Suprapubic skin (tissue), 4 donors: Measurements from ENCODE around the gene COL19A1. TPM values are rescaled to one million over a fixed set of nuclear protein-coding genes. Genes with fewer than 3 reads are reported as not detected.

ENCODE experiments used
- DNase-seq, 2 donors: peaks; one replicate each; pipeline ENCODE4 v3.0.0-alpha.2; 2019; ENCODE audit warnings: low spot score in 2 of 2
- H3K27ac ChIP-seq: fragments of 200-600 bp; sonication (generic); one replicate; pipeline ENCODE4 v1.5.1; 2019
- H3K27me3 ChIP-seq: fragments of 200-600 bp; sonication (generic); one replicate; pipeline ENCODE4 v1.5.1; 2019
- H3K36me3 ChIP-seq: fragments of 200-600 bp; sonication (generic); one replicate; pipeline ENCODE4 v1.5.1; 2019
- H3K4me1 ChIP-seq: fragments of 200-600 bp; sonication (generic); one replicate; pipeline ENCODE4 v1.5.1; 2019
- H3K4me3 ChIP-seq: fragments of 200-600 bp; sonication (generic); one replicate; pipeline ENCODE4 v1.5.1; 2019; ENCODE audit warnings: mild to moderate bottlenecking
- H3K9me3 ChIP-seq: fragments of 200-600 bp; sonication (generic); one replicate; pipeline ENCODE4 v1.5.1; 2019
- CTCF ChIP-seq, 2 donors: fragments of 200-600 bp in 1 of 2; fragments of 450-650 bp in 1 of 2; sonication (generic) in 1 of 2; IDR thresholded peaks; one replicate each; pipeline ENCODE4 v1.5.1; 2016 to 2019; ENCODE audit warnings: antibody characterized with exemption in 2 of 2, mild to moderate bottlenecking in 1 of 2, moderate library complexity in 1 of 2
- EP300 ChIP-seq: sonication (generic); formaldehyde crosslinking; IDR thresholded peaks from one replicate; pipeline ENCODE4 v1.6.1; 2017; ENCODE audit warnings: antibody characterized with exemption
- POLR2A ChIP-seq, 2 donors: fragments of 450-650 bp; IDR thresholded peaks; one replicate each; pipeline ENCODE4 v1.6.1; 2017; ENCODE audit warnings: antibody characterized with exemption in 2 of 2, mild to moderate bottlenecking in 2 of 2, moderate library complexity in 2 of 2
- POLR2AphosphoS5 ChIP-seq, 3 donors: sonication (generic); formaldehyde crosslinking; IDR thresholded peaks; one replicate each; pipeline ENCODE4 v1.6.1; 2017; ENCODE audit warnings: antibody characterized with exemption in 3 of 3
- WGBS: methylation state at CpG from one replicate; pipeline ENCODE4 v1.1.5; 2018; 5-methylcytosine and 5-hydroxymethylcytosine counted together
- total RNA-seq, 4 donors: library from RNA; depleted of rRNA; stranded (reverse); fragments of >200 nt; gene quantifications; one replicate each; pipeline ENCODE4 v1.1.0, GENCODE V29; 2016

Gene COL19A1
- total RNA-seq, 4 donors from 2014 or later: 0.10 TPM; not detected in 3

GRCh38 chr6:69873291-69873690 lies 6.9 kb downstream of the COL19A1 start:
- Histone ChIP-seq H3K36me3 (no peaks in the 10 kb centered on the region), H3K4me1 (no peaks in the 10 kb centered on the region), H3K27me3 (peaks cover 1% of the 10 kb centered on the region), H3K4me3 (no peak overlapping the region), H3K9me3 (no peaks in the 10 kb centered on the region), H3K27ac (no peak overlapping the region)
- 86% methylated on average over 2 of the region's 2 CpGs for WGBS
- no peak for TF ChIP-seq EP300
- no peak for TF ChIP-seq POLR2AphosphoS5 (IDR thresholded peaks at IDR 0.05)
- TF ChIP-seq CTCF (IDR thresholded peaks at IDR 0.05): no peak
- TF ChIP-seq POLR2A (IDR thresholded peaks at IDR 0.05): no peak
- DNase-seq: no peak

- Histone ChIP-seq H3K27me3 (no peaks in the 10 kb centered on the region), H3K36me3 (no peaks in the 10 kb centered on the region), H3K27ac (no peak overlapping the region), H3K4me1 (no peaks in the 10 kb centered on the region), H3K9me3 (no peaks in the 10 kb centered on the region), H3K4me3 (no peak overlapping the region)
- WGBS: 84% methylated on average over 3 of the region's 3 CpGs
- TF ChIP-seq POLR2A (IDR thresholded peaks at IDR 0.05): no peak
- no peak for TF ChIP-seq CTCF (IDR thresholded peaks at IDR 0.05)
- no peak for TF ChIP-seq EP300
- no peak for TF ChIP-seq POLR2AphosphoS5 (IDR thresholded peaks at IDR 0.05)
- no peak for DNase-seq
These were observed 9.4 kb downstream of the COL19A1 start for GRCh38 chr6:69875715-69876114.

GRCh38 chr6:69878795-69879194 lies 12.4 kb downstream of the COL19A1 start:
- 88% methylated on average over 1 of the region's 1 CpG for WGBS
- Histone ChIP-seq H3K4me1 (no peaks in the 10 kb centered on the region), H3K27me3 (no peaks in the 10 kb centered on the region), H3K9me3 (no peaks in the 10 kb centered on the region), H3K36me3 (no peaks in the 10 kb centered on the region), H3K27ac (no peak overlapping the region), H3K4me3 (no peak overlapping the region)
- DNase-seq: no peak
- TF ChIP-seq POLR2AphosphoS5 (IDR thresholded peaks at IDR 0.05) (no peak), POLR2A (IDR thresholded peaks at IDR 0.05) (no peak), CTCF (IDR thresholded peaks at IDR 0.05) (no peak), EP300 (no peak)

- no peaks in the 10 kb centered on the region for H3K9me3 ChIP-seq
- TF ChIP-seq POLR2A (IDR thresholded peaks at IDR 0.05) (no peak), POLR2AphosphoS5 (IDR thresholded peaks at IDR 0.05) (no peak), EP300 (no peak), CTCF (IDR thresholded peaks at IDR 0.05) (no peak)
- WGBS: 74% methylated on average over 3 of the region's 3 CpGs
- H3K27me3 ChIP-seq: no peaks in the 10 kb centered on the region
- H3K36me3 ChIP-seq: no peaks in the 10 kb centered on the region
- no peak overlapping the region for H3K4me3 ChIP-seq
- H3K27ac ChIP-seq: no peak overlapping the region
- DNase-seq: no peak
- no peaks in the 10 kb centered on the region for H3K4me1 ChIP-seq
These were observed 14.2 kb downstream of the COL19A1 start for GRCh38 chr6:69880601-69881000.

- no peaks in the 10 kb centered on the region for H3K36me3 ChIP-seq
- no peak overlapping the region for H3K27ac ChIP-seq
- H3K4me1 ChIP-seq: no peaks in the 10 kb centered on the region
- TF ChIP-seq CTCF (IDR thresholded peaks at IDR 0.05) (no peak), EP300 (no peak), POLR2A (IDR thresholded peaks at IDR 0.05) (no peak), POLR2AphosphoS5 (IDR thresholded peaks at IDR 0.05) (no peak)
- DNase-seq: no peak
- no peaks in the 10 kb centered on the region for H3K27me3 ChIP-seq
- no peaks in the 10 kb centered on the region for H3K9me3 ChIP-seq
- H3K4me3 ChIP-seq: no peak overlapping the region
- 75% methylated on average over 10 of the region's 10 CpGs for WGBS
These were observed 15.2 kb downstream of the COL19A1 start for GRCh38 chr6:69881322-69882151.
